Measurements from ENCODE around the gene NUP98.
"Not testable (repeated sequence)": the region's sequence is repeated elsewhere in the genome, so short reads cannot be mapped to it uniquely, and the experiment has no call there.

NUP98 gene

GRCh38 chr11:3674189-3674588 is 123.2 kb downstream of the NUP98 start:
- DNase-seq: no peak

GRCh38 chr11:3671334-3672254 is 125.8 kb downstream of the NUP98 start, which contains the start of gene CHRNA10:
TSS of gene CHRNA10 (minus strand) at chr11:3671384. CDS start at chr11:3671312, 72 bp downstream.
- no peak for DNase-seq

- no peak for DNase-seq
Measured at GRCh38 chr11:3669742-3670183, 127.6 kb downstream of the NUP98 start.

- no peak for DNase-seq
Measured at GRCh38 chr11:3669128-3669527, 128.2 kb downstream of the NUP98 start.

GRCh38 chr11:3667149-3668035 is 130.0 kb downstream of the NUP98 start:
- DNase-seq: no peak

GRCh38 chr11:3666023-3666530 is 131.3 kb downstream of the NUP98 start:
- no peak for DNase-seq

GRCh38 chr11:3665336-3666022 is 131.9 kb downstream of the NUP98 start:
- no peak for DNase-seq

GRCh38 chr11:3664032-3664630 is 133.2 kb downstream of the NUP98 start:
- no peak for DNase-seq

- no peak for DNase-seq
Measured at GRCh38 chr11:3662856-3663255, 134.5 kb downstream of the NUP98 start.

- no peak for DNase-seq
Measured at GRCh38 chr11:3660960-3661359, 136.4 kb downstream of the NUP98 start.

GRCh38 chr11:3659595-3660515 is 137.5 kb downstream of the NUP98 start:
- no peak for DNase-seq

- DNase-seq: no peak
Measured at GRCh38 chr11:3658252-3658651, 139.1 kb downstream of the NUP98 start.

GRCh38 chr11:3657331-3657730 is 140.0 kb downstream of the NUP98 start:
- DNase-seq: not testable (repeated sequence)

GRCh38 chr11:3655547-3655946 is 141.8 kb downstream of the NUP98 start:
- no peak for DNase-seq

GRCh38 chr11:3652514-3652913 is 144.8 kb downstream of the NUP98 start:
- not testable (repeated sequence) for DNase-seq

GRCh38 chr11:3649374-3649773 is 148.0 kb downstream of the NUP98 start:
- DNase-seq: not testable (repeated sequence)

- DNase-seq: not testable (repeated sequence)
Measured at GRCh38 chr11:3648843-3649242, 148.5 kb downstream of the NUP98 start.

- no peak for DNase-seq
Measured at GRCh38 chr11:3645552-3645951, 151.8 kb downstream of the NUP98 start.

- DNase-seq: no peak
Measured at GRCh38 chr11:3644817-3645235, 152.5 kb downstream of the NUP98 start, which contains the start of gene ART1. TSS of gene ART1 (plus strand) at chr11:3645128. CDS start at chr11:3659214, 14,086 bp downstream.
